NCI-H345 treated with DMSO at 0.1 percent for 48 hours (cell line): ENCODE data around the gene COQ8B.
"Not testable (repeated sequence)": the region's sequence is repeated elsewhere in the genome, so short reads cannot be mapped to it uniquely, and the experiment has no call there.

Source experiments
- DNase-seq: peaks from one replicate; lab custom pipeline; 2025; ENCODE audit not compliant: unreplicated experiment; lab: John Stamatoyannopoulos, UW

Gene COQ8B

DNA sequence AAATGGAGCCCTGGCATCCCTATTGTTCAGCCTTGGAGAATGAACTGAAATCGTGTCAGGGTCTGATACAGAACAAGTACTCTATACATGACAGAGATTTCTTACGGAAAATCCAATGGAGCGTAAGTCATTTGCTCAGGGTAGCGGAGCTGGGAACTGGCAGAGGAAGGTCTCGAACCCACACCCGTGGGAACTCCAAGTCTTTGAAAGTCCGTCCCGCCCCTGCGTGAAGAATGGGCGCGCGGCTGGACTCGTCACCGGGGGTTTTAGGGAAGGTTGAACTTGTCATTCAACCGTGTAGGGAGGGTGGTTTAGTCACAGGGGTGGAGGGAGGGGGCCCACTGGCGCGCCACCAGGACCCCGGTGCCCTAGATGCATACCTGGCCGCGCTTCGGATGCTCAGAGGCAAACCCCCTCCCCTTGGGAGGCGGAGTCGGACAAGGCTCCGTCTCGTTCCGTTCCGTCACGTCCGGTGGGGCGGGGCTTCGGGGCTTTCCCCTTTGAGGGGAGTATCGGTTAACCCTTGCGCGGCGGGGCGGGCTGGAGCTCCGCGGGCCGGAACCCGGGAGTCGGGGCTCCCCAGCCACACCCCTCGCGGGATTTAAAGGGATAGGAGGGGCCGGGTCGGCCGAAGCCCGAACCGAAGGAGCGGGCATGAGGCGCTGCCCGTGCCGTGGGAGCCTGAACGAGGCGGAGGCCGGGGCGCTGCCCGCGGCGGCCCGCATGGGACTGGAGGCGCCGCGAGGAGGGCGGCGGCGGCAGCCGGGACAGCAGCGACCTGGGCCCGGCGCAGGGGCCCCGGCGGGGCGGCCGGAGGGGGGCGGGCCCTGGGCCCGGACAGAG lies at the start of gene COQ8B, which contains the start of gene ITPKC:
Gene COQ8B, minus strand, starts transcription at position 405 of the 843 bp plus-strand sequence. CDS start 2,254 bp downstream, outside the sequence.
Gene ITPKC, plus strand, starts transcription at position 631 of the 843 bp plus-strand sequence. Its CDS starts 24 bp downstream, at position 655.
- DNase-seq = peak; percentile 99

- not testable (repeated sequence) for DNase-seq
Measured at GRCh38 chr19:40766385-40766784, 49.7 kb upstream of the COQ8B start.

DNA sequence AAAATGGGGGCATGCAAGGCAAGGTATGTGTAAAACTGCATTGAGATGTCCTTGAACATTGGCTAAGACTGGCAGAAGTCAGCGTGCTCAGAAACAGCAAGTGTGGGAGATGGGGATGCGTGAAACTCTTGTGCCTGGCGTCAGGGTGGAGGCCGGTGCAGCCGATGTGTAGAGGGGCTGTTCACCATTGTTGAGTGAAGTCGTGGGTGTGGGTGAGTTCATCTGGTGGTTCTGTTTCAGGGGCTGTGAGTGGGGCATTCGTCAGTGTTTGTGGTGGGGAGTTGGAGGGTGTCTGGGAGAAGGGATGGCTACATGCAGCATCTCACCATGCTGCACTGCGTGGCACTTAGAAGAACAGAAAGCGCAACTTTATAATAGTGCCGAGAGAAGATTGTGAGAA lies 47.3 kb upstream of the COQ8B start:
- DNase-seq = no peak

DNA sequence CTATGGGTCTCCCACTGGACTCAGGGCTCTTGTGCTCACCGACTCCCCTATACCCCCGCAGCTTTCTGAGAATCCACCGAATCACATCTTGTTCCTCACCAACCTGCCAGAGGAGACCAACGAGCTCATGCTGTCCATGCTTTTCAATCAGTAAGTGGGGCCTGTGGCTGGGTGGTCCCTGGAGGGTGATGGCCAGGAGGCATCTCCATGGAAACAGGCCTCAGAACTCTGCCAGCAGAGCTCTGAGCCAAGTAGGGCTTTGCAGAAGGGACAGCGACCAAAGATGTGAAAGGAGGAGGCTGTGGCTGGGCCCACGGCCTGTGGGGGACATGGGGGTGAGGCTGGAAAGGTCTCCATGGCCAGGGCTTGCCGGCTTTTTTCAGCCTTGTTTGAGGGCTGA lies 46.8 kb upstream of the COQ8B start:
- no peak for DNase-seq

- DNase-seq = no peak
Measured at GRCh38 chr19:40762754-40763470, 46.2 kb upstream of the COQ8B start.

- no peak for DNase-seq
Measured at GRCh38 chr19:40759352-40759751, 42.7 kb upstream of the COQ8B start.

DNA sequence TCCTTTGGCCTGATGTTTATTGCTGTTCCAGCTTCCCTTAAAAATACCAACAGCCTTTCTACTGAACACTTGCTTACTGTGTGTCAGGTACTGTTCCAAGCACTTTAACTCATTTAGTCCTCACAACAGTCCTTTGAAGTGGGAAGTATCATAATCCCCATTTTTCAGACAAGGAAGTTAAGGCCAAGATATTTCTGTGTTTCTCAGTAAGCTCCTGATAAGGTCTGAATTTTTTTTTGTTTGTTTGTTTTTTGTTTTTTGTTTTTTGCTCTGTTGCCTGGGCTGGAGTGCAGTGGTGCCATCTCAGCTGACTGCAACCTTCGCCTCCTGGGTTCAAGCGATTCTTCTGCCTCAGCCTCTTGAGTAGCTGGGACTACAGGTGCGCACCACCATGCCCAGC lies 41.8 kb upstream of the COQ8B start:
- DNase-seq = no peak

- no peak for DNase-seq
Measured at GRCh38 chr19:40756502-40757110, 39.9 kb upstream of the COQ8B start.

DNA sequence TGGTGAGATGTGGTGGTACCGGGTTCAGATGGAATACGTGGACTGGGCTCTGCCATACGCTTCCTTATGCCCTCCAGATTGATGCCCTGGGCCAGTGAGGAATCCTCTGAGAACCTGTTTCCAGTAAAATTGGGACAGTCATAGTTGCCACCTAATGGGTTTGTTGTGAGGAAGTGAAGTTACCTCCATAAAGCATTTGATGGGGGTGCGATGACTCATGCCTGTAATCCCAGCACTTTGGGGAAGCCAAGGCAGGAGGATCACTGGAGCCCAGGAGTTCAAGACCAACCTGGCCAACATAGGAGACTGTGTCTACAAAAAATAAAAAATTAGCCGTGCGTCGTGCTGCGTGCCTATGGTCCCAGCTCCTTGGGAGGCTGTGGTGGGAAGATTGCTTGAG lies 39.1 kb upstream of the COQ8B start:
- DNase-seq = no peak

DNA sequence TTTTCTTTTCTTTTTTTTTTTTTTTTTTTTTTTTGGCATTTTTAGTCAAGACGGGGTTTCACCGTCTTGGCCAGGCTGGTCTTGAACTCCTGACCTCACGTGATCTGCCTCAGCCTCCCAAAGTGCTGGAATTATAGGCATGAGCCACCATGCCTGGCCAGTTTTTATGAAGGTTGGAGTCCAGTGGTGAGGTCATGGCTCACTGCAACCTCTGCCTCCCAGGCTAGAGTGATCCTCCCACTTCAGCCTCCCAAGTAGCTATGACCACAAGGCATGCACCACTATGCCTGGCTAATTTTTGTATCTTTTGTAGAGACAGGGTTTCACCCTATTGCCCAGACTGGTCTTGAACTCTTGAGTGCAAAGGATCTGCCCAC lies 38.5 kb upstream of the COQ8B start:
- no peak for DNase-seq

DNA sequence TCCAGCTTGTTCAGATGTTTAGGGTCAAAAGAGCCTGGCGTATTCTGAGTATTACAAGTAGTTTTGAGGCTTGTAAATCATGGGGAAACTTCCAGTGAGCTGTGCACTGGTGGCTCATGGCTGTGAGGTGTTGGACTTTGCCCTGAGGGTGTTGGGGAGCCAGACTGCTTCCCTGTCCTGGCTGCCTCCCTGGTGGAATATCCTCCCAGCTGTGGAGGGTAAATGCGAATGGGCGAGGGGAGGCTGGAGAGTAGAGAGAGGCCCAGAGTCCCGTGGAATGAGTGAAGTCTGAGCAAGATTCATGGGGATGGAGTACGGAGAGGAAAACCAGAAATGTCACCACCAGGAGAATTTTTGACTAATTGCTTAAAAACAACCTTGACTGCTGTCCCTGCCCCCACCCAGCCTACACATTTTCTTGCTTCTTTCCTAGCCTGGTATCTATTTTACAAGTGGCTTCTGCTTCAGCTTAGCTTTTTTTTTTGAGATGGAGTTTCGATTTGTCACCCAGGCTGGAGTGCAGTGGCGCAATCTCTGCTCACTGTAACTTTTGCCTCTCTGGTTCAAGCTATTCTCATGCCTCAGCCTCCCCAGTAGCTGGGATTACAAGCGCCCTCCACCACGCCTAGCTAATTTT lies 38.0 kb upstream of the COQ8B start:
- no peak for DNase-seq

- no peak for DNase-seq
Measured at GRCh38 chr19:40752257-40752781, 35.6 kb upstream of the COQ8B start.

GRCh38 chr19:40750874-40751537 lies 34.3 kb upstream of the COQ8B start, which contains the start of gene SNRPA:
TSS of gene SNRPA (plus strand) at chr19:40751203. CDS start at chr19:40751409, 206 bp downstream.
- peak; percentile 100 for DNase-seq

DNA sequence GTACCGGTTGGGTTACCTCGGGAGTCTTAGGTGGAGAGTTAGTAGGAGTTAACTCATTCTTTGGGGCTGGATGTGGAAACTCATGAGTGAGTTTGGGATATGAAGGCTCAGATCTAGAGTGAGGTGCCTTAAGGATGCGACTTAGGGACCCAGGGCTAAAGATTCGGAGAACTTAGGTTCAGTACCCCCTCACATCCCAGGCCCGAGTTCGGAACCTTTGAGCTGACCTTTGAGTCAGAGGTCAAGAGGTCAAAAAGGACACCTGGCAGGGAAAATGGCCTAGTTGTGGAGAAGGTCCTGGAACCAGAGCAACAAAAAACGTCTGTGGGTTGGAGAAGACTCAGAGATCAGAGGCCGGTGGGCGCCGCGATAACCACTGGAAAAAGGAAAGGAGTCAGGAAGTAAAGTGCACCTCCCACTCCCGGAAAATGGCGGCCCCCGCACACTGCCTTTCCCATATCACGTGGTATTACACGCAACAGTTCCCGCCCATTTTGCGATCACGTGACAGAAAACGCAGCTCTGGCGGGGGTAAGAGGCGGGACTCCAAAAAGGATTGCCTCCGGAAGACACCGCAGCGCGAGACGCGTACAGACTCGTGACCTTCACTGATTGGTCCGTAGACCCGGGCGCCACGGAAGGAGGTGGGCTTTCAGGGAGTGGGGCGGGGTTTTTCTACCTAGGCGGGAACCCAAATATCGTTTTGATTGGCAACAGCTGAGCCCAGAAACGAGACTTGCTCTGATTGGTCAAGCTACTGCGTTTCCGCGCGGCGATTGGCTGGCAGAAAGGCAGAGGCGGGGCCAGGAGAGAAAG lies 33.6 kb upstream of the COQ8B start, which contains the start of gene ACTMAP:
Gene ACTMAP, minus strand, starts transcription at position 420 of the 816 bp plus-strand sequence. CDS start 674 bp downstream, outside the sequence.
- DNase-seq = peak; percentile 100

DNA sequence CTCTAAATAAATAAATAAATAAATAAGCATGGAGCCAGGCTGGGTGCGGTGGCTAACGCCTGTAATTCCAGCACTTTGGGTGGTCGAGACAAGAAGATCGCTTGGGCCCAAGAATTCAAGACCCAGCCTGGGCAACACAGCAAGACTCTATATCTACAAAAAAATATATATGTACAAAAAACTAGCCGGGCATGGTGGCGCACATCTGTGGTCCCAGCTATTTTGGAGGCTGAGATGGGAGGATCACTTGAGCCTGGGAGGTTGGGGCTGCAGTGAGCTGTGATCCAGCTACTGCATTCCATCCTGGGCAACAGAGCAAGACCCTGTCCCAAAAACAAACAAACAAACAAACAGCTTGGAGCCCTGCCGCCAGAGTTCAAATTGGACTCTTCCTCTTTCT lies 30.9 kb upstream of the COQ8B start:
- DNase-seq = no peak

- no peak for DNase-seq
Measured at GRCh38 chr19:40745402-40745780, 28.7 kb upstream of the COQ8B start.

DNA sequence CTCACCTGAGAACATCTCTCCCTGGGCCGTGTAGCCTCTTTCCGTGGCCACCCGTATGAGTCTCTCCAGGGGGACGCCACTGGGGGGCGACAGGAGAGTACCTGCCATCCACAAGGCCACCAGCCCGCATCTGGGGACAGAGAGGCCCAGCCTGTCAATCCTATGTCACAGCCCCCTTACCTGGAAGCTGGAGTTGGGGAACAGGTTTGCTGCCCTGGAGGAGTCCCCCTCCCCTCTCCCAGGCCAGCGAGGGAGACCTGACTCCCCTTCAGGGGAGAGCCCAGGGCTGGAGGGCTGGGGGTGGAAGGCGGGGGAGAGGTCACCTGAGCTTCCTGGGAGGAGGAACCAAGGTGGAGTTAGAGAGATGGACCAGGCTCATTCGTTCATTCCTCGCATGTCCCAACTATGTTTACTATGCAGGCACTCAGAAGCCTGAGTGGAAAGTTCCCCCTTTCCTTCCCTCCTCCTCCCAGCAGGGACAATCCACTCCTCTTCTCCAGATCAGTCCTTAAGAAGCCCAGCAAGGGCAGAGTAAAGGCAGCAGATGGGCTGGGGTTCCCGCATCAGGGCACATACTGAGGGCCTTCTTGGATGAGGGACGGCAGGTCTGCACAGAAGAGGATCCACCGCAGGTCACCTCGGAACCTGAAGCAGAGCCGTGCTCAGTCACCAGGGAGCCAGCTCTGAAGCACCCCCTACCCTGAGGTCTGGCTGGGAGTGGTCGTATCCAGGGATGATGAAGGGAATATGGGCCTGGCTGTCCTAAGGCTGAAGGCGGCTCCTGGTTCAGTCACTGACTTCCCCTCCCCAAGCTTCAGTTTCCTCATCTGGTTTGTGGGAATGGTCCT lies 28.1 kb upstream of the COQ8B start:
- DNase-seq = no peak

GRCh38 chr19:40743926-40744325 lies 27.2 kb upstream of the COQ8B start:
- no peak for DNase-seq

- no peak for DNase-seq
Measured at GRCh38 chr19:40742886-40743285, 26.2 kb upstream of the COQ8B start.
